ENCODE results near the gene GRAMD2A. TPM values are rescaled to one million over a fixed set of nuclear protein-coding genes. Genes with fewer than 3 reads are reported as not detected.
A peak's percentile ranks its signal among the peaks of the same experiment; 100 is the strongest.

GRAMD2A gene
- total RNA-seq, 6 donors from 2014 or later, result 26.7 to 52.4 (median 32.9) TPM

- no peak for DNase-seq
- H3K36me3 ChIP-seq, result peaks cover 49 to 91% (median 86%) of the 10 kb centered on the region in 4 donors
- 93 to 99% methylated on average over 9 to 13 of the region's 13 CpGs for WGBS, 2 donors
- no peak overlapping the region for H3K4me3 ChIP-seq
- no peaks in the 10 kb centered on the region for H3K9me3 ChIP-seq
- H3K4me1 ChIP-seq, result peaks cover 9 to 38% (median 17%) of the 10 kb centered on the region in 4 donors
- H3K27ac ChIP-seq, result peak overlapping the region in 1 of 4 donors; percentile 23
- no peak for TF ChIP-seq POLR2A (IDR thresholded peaks at IDR 0.05)
- TF ChIP-seq CTCF (IDR thresholded peaks at IDR 0.05), result no peak
- TF ChIP-seq POLR2AphosphoS5 (IDR thresholded peaks at IDR 0.05), result no peak
- TF ChIP-seq EP300 (IDR thresholded peaks at IDR 0.05), result no peak
- no peak for ATAC-seq (ENCODE audit: low FRiP score in 2 of 2)
- no peaks in the 10 kb centered on the region for H3K27me3 ChIP-seq
These were observed 4.7 kb upstream of the GRAMD2A start for GRCh38 chr15:72202302-72202701.

GRCh38 chr15:72201391-72201921 lies 3.9 kb upstream of the GRAMD2A start:
- H3K36me3 ChIP-seq, result peaks cover 42 to 82% (median 78%) of the 10 kb centered on the region in 4 donors
- no peak for DNase-seq
- H3K4me3 ChIP-seq, result no peak overlapping the region
- 80 to 88% methylated on average over 2 to 3 of the region's 3 CpGs for WGBS, 2 donors
- H3K27ac ChIP-seq, result no peak overlapping the region
- H3K9me3 ChIP-seq, result no peaks in the 10 kb centered on the region
- no peak for ATAC-seq (ENCODE audit: low FRiP score in 2 of 2)
- H3K27me3 ChIP-seq, result no peaks in the 10 kb centered on the region
- TF ChIP-seq POLR2A (IDR thresholded peaks at IDR 0.05) (no peak), POLR2AphosphoS5 (IDR thresholded peaks at IDR 0.05) (no peak), EP300 (IDR thresholded peaks at IDR 0.05) (no peak), CTCF (IDR thresholded peaks at IDR 0.05) (no peak)
- peaks cover 9 to 45% (median 22%) of the 10 kb centered on the region in 4 donors for H3K4me1 ChIP-seq

- Histone ChIP-seq H3K27ac (peak overlapping the region in 1 of 4 donors; percentile 17), H3K36me3 (peaks cover 39 to 74% (median 70%) of the 10 kb centered on the region in 4 donors)
- no peak for DNase-seq
These were observed 3.0 kb upstream of the GRAMD2A start for GRCh38 chr15:72200395-72201237.

GRCh38 chr15:72199721-72200212 lies 2.2 kb upstream of the GRAMD2A start:
- peaks cover 14 to 62% (median 29%) of the 10 kb centered on the region in 4 donors for H3K4me1 ChIP-seq
- H3K4me3 ChIP-seq, result no peak overlapping the region
- H3K36me3 ChIP-seq, result peaks cover 36 to 65% (median 62%) of the 10 kb centered on the region in 4 donors
- no peaks in the 10 kb centered on the region for H3K27me3 ChIP-seq
- H3K9me3 ChIP-seq, result no peaks in the 10 kb centered on the region
- TF ChIP-seq CTCF (IDR thresholded peaks at IDR 0.05) (peak; percentile 79 to 95 (median 88)), POLR2A (IDR thresholded peaks at IDR 0.05) (no peak)
- DNase-seq (peak in 1 of 2 donors; percentile 85), ATAC-seq (ENCODE audit: low FRiP score in 2 of 2) (peak; percentile 77 to 86)
- whole genome bisulfite sequencing, 2 donors, result 51 to 53% methylated on average over 2 of the region's 2 CpGs
- H3K27ac ChIP-seq, result peak overlapping the region in 3 of 4 donors; percentile 48 to 69 (median 58)

More at GRCh38 chr15:72200395-72201237, 3.0 kb upstream of the GRAMD2A start:
- H3K4me1 ChIP-seq, result peaks cover 10 to 53% (median 26%) of the 10 kb centered on the region in 4 donors
- no peaks in the 10 kb centered on the region for H3K27me3 ChIP-seq
- H3K9me3 ChIP-seq, result no peaks in the 10 kb centered on the region
- 90 to 92% methylated on average over 8 to 15 of the region's 15 CpGs for WGBS, 2 donors
- H3K4me3 ChIP-seq, result no peak overlapping the region
- no peak for ATAC-seq (ENCODE audit: low FRiP score in 2 of 2)
- TF ChIP-seq POLR2AphosphoS5 (IDR thresholded peaks at IDR 0.05), result no peak
- no peak for TF ChIP-seq EP300 (IDR thresholded peaks at IDR 0.05)
- TF ChIP-seq CTCF (IDR thresholded peaks at IDR 0.05), result no peak
- no peak for TF ChIP-seq POLR2A (IDR thresholded peaks at IDR 0.05)

Data from upper lobe of left lung (tissue), 6 donors.